ENCODE results near the gene C19orf47. TPM values are rescaled to one million over a fixed set of nuclear protein-coding genes. Genes with fewer than 3 reads are reported as not detected.
A peak's percentile ranks its signal among the peaks of the same experiment; 100 is the strongest.

The C19orf47 gene, protein sequence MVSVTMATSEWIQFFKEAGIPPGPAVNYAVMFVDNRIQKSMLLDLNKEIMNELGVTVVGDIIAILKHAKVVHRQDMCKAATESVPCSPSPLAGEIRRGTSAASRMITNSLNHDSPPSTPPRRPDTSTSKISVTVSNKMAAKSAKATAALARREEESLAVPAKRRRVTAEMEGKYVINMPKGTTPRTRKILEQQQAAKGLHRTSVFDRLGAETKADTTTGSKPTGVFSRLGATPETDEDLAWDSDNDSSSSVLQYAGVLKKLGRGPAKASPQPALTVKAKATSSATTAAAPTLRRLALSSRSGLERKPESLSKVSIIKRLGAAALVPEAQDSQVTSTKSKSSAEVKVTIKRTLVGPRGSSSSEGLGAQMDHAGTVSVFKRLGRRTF
- total RNA-seq: 16.4 and 17.3 TPM in 2 replicates
- polyA plus RNA-seq: 27.0 and 29.2 TPM in 2 replicates
- 21.6 and 22.2 TPM in 2 replicates for polyA plus RNA-seq (2011; cell fraction: cytosol; rRNA removed)
- polyA plus RNA-seq (2011; cell fraction: nucleus; rRNA removed): 19.4 and 20.3 TPM in 2 replicates
- polyA plus RNA-seq (2012): 12.3 and 13.3 TPM in 2 replicates
- polyA minus RNA-seq: 32.6 and 50.8 TPM in 2 replicates
- polyA minus RNA-seq (2011; cell fraction: cytosol; rRNA and poly(A)+ RNA removed): 18.3 TPM
- polyA minus RNA-seq (2011; cell fraction: nucleus; rRNA and poly(A)+ RNA removed): 11.4 and 13.7 TPM in 2 replicates
- Bru-seq, nascent RNA: percentile 56 among the genes with signal in this experiment
- percentile 64 among the genes with signal in this experiment for BruChase-seq, experiment 1, labeled RNA remaining after a 6-hour chase
- percentile 57 among the genes with signal in this experiment for BruChase-seq, experiment 2, labeled RNA remaining after a 2-hour chase
- long read RNA-seq, partial matches to known transcripts: 1 of 13 reads
- long read RNA-seq, other reads (novel, unspliced or antisense): 10 of 13 reads

DNA sequence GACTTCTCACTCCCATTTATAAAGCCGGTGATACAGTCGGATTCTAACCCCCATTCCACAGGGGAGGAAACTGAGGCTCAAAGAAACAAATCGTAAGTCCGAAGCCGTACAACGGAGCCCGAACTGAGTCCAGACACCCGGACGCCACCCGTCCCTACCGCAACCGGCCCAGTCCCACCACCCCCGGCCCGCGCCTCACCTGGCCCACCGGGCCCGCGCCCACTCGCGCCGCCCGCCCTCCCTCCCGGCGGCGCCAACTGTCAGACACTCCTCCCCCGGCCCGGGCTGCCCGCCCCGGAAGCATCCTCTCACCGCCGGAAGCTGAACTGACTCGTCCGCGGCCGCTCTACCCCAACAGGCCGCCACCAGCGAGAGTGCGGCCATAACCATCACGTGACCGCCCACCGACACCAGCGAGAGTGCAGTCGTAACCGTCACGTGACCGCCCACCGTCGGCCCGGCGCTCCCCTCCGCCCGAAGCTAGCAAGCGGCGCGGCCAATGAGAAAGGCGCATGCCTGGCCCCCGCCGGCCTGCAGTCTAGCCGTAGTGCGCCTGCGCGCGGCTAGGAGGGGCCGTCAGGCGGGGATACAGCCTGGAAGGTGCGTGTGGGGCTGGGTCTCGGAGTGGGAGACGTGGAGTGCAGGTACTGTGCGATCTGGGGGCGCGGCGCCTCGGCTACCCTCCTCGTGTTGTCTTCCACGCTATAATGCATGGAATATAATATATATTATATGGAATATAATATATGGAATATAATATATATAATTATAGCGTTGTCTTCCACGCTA lies at the start of gene C19orf47, which contains the start of gene PLD3:
Gene C19orf47, minus strand, starts transcription at position 273 of the 789 bp plus-strand sequence. CDS start 6,540 bp downstream, outside the sequence.
Gene PLD3, plus strand, starts transcription at position 571 of the 789 bp plus-strand sequence. CDS start 17,789 bp downstream, outside the sequence.
- dilution Hi-C loops (cut with MboI; ENCODE audit: extremely low pct_ligation_motif_present, low sequenced_read_pairs) (no loop called here), intact Hi-C loops (cut with micrococcal nuclease) (loop anchor here (1.0 to 5.0 kb wide), 6 partner anchors 54 to 249 kb away; partner anchors contain the start of genes AKT2, BLVRB and SPTBN4)
- peak; percentile 96 for FAIRE-seq
- H3K4me2 ChIP-seq (ENCODE audit: insufficient read depth, low read length): peak within 1 kb of the TSS; percentile 97
- no peaks in the 10 kb centered on the region for H3K9me3 ChIP-seq (replicated peaks; ENCODE audit: control insufficient read depth, insufficient read depth, low read length)
- peak within 1 kb of the TSS; percentile 65 to 98 (median 95) for H3K4me3 ChIP-seq (replicated peaks in 1 of 3; ENCODE audit: insufficient read depth in 1 of 3, low read depth in 1 of 3, low read length in 3 of 3)
- peak within 1 kb of the TSS; percentile 93 for H2AFZ ChIP-seq (ENCODE audit: low read depth, low read length)
- TF ChIP-seq CTCF (IDR thresholded peaks at IDR 0.05; ENCODE audit: extremely low read depth in 1 of 2, insufficient read depth in 1 of 2, low read depth in 1 of 2, low read length in 2 of 2): no peak
- TF ChIP-seq MAX (IDR thresholded peaks at IDR 0.05; ENCODE audit: insufficient read depth, insufficient read length): peak; percentile 100
- TF ChIP-seq EZH2 (IDR thresholded peaks at IDR 0.05; ENCODE audit: borderline replicate concordance, low read depth, low read length, severe bottlenecking): no peak
- no peak for TF ChIP-seq JUN (IDR thresholded peaks at IDR 0.05; ENCODE audit: borderline replicate concordance, insufficient read depth, insufficient read length, low read depth)
- no peak for TF ChIP-seq GATA2 (IDR thresholded peaks at IDR 0.05; ENCODE audit: insufficient read depth, insufficient read length, low read depth, low read length)
- TF ChIP-seq POLR2A (IDR thresholded peaks at IDR 0.05; ENCODE audit: low read depth, low read length): peak; percentile 98
- TF ChIP-seq MYC (IDR thresholded peaks at IDR 0.05; ENCODE audit: low read depth, low read length): no peak
- TF ChIP-seq POLR2AphosphoS5 (IDR thresholded peaks at IDR 0.05; ENCODE audit: insufficient read depth, low read depth, low read length): peak; percentile 90
- no peak for TF ChIP-seq FOS (IDR thresholded peaks at IDR 0.05; ENCODE audit: borderline replicate concordance, insufficient read depth, low read length)
- ChIA-PET CTCF (interaction anchor here (0.8 to 2.0 kb wide), 6 partner anchors 10 to 251 kb away, joined by 3 to 8 read pairs (median 3); no protein-coding TSS in a partner anchor), POLR2A (interaction anchor here (0.7 to 0.9 kb wide), 5 partner anchors 11 to 1708 kb away, joined by 3 to 6 read pairs (median 5); no protein-coding TSS in a partner anchor)
- H4K20me1 ChIP-seq (replicated peaks; ENCODE audit: control insufficient read depth, extremely low read depth, insufficient read depth, low read length): no peaks in the 10 kb centered on the region
- peaks cover 33% of the 10 kb centered on the region for H3K79me2 ChIP-seq (ENCODE audit: control insufficient read depth, insufficient read depth, low read length)
- peak; percentile 99 for DNase-seq (ENCODE audit: low read depth, low spot score)
- no peaks in the 10 kb centered on the region for H3K36me3 ChIP-seq (ENCODE audit: control insufficient read depth in 2 of 2, extremely low read depth in 1 of 2, insufficient read depth in 2 of 2, low read length in 2 of 2)
- H3K4me1 ChIP-seq (ENCODE audit: control insufficient read depth, extremely low read depth, insufficient read depth, low read length): peaks cover 13% of the 10 kb centered on the region
- H3K9me1 ChIP-seq (replicated peaks; ENCODE audit: control insufficient read depth, extremely low read depth, insufficient read depth, low read length): no peaks in the 10 kb centered on the region
- H3K9ac ChIP-seq (replicated peaks; ENCODE audit: extremely low read depth, insufficient read depth, low read length): peak within 1 kb of the TSS; percentile 94
- BruUV-seq (replicated peaks): no TSS peak
- H3K27ac ChIP-seq (ENCODE audit: insufficient read depth, low read depth, low read length): peak within 1 kb of the TSS; percentile 83
- no peaks in the 10 kb centered on the region for H3K27me3 ChIP-seq (ENCODE audit: control insufficient read depth in 2 of 2, insufficient read depth in 2 of 2, low read length in 2 of 2)

All from endothelial cell of umbilical vein (primary cell).